Nucleus accumbens (tissue), 56 donors: ENCODE results near the gene EMID1.

Experiments
- DNase-seq, 56 donors: peaks; one replicate each; lab custom pipeline; 2025; lab: John Stamatoyannopoulos, UW

The EMID1 gene

DNA sequence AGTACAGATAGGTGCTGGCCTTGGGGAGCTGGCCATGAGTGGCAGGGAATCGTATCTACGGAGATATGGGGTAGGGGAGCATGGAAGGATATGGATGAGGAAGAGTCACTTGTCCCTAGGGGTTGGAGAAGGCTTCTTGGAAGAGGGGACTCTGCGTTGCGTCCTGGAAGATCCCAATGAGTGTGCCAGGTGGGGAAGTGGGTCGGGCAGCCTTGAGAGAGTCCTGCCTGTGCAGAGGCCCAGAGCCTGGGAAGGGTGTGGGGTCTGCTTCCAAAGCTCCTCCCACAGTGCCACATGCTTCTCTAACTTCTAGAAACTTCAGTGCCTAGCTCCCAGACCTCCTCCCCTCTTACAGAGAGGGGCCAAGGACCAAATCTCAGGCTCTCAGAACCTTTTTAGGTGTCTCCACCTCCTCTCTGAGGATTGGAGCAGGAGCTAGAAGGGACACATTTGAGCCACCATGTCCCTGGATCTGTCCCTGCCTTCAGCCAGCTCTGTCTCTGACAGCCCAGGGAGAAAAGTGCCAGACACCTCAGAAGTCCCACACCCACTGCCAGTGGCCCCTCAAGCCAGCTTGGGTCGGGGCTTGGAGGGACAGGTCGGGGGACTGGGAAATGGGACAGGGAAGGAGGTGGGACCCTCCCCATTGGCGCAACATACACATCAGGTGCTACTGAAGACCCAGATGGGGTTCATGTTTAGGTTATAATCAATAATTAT is 51.1 kb downstream of the EMID1 start:
- DNase-seq, result no peak

GRCh38 chr22:29257751-29258181 is 52.1 kb downstream of the EMID1 start:
- DNase-seq, result no peak

GRCh38 chr22:29258407-29259252 is 52.9 kb downstream of the EMID1 start:
- DNase-seq, result no peak

DNA sequence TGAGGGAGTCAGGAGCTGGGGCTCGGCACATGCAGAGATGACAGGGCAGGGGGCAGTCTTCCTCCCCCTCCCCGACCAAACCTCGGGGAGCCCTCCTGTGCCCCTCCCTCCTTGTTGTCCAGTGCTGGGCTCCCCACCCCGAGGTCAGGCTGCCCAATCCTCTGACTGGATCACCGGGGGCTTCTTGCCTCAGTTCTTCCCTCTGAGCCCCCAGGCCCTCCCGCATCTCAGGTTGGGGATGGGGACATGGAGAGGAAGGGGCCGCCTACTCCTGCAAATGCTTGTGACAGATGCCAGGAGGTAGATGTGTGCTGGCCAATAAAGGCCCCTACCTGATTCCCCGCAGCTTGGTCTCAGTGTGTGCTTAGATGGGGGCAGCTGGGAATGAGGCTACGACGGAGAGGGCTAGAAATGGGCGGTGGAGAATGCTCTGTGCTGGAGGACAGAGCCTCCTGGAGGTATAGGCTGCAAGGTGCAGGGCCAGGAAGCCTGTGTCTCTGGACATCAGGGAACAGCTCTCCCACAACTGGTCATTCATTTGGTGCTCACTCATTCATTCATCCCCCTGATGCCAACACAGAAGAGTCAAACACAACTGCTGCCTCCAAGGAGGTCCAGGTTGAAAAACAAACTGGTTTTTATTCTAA is 53.7 kb downstream of the EMID1 start:
- no peak for DNase-seq

DNA sequence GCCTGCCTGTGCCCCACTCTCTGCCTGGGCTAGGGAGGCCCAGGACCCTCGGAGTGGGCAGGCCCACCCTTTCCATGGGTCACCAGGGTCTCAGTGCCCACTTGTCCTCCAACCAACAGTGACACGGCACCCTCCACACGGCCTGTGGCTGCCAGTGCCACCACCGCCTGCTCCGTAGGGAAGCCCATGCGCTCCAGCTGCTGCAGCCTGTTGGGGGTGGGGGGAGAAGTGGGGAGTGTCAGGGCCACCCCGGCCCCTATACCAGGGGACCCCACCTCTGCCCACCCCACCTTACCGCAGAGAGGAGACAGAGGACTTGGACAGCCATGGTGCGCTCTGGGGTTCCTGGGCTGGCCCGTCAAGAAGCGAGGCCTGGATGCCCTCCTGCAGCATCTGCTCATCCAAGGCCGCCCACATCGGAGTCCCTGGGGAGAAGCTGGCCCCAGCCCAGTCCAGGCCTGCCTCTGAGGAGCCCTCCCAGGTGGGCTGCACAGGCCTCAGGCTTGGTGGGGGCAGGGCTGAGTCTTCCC is 54.4 kb downstream of the EMID1 start:
- no peak for DNase-seq

DNA sequence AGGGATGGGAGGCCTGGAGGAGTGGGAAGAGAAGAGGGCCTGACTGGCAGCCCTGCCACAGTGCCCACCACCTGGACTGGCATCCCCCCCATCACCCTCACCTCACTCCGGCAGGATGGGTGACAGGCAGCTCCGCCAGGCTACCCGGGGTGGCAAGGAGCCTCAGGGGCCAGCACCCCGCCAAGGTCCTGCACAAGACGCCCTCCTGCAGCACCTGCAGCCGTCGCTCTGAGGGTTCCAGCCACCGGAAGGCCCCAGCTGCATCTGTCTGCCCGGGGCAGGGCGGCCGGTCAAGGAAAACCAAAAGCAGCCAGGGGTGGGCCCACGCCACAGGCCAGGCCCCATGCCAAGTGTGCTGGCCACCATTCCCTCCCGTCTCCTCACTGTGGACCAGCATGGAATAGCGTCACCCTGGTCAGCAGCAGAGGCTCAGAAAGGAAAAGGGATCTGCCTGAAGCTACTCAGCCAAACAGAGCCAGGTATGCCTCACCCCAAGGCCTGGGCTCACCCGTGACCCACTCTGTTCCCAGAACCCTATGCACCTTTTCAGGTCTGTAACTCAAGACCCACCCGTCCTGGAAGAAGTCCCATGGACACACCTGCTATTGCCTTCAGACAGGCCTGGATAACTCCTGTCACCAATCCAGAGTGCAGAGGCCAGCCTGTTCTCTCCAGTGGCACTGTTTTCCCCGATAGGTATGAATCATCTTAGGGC is 55.1 kb downstream of the EMID1 start:
- peak in 2 of 56 donors; percentile 16 to 24 for DNase-seq

GRCh38 chr22:29263791-29264276 is 58.1 kb downstream of the EMID1 start:
- DNase-seq, result no peak

DNA sequence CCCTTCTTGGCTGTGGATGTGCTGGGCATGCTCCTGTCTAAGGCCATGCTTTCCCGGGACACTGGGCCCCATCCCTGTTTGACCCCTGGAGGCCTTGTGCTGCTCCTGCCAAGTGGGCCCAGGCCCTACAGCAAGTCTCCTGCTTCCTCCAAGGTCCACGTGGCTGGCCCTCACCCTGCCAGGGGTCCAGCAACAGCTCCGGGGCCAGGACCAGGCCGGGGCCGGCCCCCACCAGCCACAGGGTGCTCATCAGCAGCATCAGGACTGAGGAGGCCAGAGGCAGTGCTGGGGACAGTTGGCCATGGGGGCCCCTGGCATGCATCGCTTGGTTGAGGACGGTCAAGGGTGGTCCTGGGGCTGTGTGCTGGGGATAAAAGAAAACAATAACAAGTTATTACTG is 59.6 kb downstream of the EMID1 start:
- DNase-seq, result no peak

DNA sequence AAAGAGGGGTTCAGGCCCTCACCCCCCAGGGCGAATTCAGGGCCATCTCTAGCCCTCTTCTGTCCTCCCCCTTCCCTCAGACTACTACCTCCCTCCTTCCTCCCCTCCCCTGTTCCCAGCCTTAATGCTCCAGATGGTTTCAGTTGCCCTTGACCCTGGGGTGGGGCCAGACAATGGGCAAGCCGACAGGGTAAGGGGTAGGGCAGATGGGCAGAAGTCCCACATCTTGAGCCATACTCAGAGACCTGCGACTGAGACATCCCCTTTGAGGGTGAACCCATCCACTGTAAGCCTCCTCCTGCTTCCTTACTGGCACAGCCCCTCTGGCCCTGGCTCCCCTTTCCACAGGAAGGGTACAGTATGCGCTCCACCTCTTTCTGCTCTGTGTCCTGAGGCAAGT is 60.2 kb downstream of the EMID1 start:
- DNase-seq, result no peak

- DNase-seq, result peak in 1 of 56 donors; percentile 27
Observed at GRCh38 chr22:29266564-29267461, 61.1 kb downstream of the EMID1 start.

DNA sequence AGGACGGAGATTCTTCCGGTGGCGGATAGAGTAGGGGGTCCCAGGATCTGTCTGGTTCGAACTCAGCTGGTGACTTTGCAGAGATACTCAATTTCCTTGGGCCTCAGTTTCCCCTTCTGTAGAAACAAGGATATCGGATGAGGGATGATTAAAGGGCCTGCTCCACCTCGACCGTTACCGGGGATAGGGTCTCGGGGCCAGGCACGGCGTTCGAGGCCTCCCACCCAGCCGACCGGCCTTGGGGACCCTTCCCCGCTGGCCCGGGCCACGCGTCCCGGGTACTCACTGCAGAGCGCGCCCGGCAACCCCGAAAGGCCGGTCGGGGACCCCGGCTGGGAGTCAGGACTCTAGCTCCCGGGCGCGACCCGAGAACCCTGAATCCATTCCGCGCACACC is 61.8 kb downstream of the EMID1 start:
- no peak for DNase-seq

GRCh38 chr22:29267858-29268510 is 62.3 kb downstream of the EMID1 start, which contains the start of the genes EWSR1 and RHBDD3:
Gene EWSR1 (plus strand): TSS chr22:29268268. CDS start chr22:29268337, 69 bp downstream.
Gene RHBDD3 (minus strand): TSS chr22:29267981. CDS start chr22:29265626, 2,355 bp downstream.
- DNase-seq, result peak in 55 of 56 donors; percentile 79 to 100 (median 95)

GRCh38 chr22:29268511-29269229 is 63.0 kb downstream of the EMID1 start:
- DNase-seq, result peak in 46 of 56 donors; percentile 42 to 88 (median 69)

- no peak for DNase-seq
Observed at GRCh38 chr22:29269230-29269604, 63.5 kb downstream of the EMID1 start.

DNA sequence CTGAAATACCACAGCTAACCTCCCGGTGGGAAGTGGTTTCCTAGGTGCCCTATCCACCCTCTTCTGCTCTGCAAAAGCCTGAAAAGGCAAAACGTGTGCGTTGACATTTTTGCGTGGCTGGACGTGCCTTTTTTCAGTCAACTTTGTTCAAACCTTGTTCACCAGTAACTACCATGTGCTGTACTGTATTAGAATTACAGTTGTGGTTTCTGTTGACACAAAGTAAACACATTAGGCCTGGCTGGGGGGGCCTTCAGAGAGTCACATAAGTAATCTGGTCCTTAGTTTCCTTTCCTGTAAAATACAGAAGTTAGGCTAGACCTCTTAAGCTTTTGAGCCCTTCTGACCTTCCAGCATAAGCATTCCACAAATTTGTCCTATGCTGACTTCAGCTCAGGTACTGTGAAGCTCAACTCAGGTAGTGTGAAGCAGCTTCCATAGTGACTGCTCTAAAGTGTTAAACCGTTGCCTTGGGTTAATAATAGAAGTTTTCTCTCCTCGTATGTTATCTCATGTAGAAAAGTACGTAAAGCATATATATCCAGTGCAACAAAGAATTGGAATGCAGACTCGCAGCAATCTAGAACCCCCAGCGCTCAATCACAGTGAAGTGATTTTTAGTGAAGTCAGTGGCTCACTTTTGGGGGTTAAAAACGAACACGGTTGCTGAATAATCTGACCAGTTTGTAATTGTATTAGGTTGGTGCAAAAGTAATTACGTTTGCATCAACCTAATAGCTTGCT is 64.2 kb downstream of the EMID1 start:
- DNase-seq, result no peak

- peak in 1 of 56 donors; percentile 13 for DNase-seq
Observed at GRCh38 chr22:29270475-29271271, 65.0 kb downstream of the EMID1 start.
